ENCODE results near the gene UNC45B. TPM values are rescaled to one million over a fixed set of nuclear protein-coding genes. Genes with fewer than 3 reads are reported as not detected.

Gene UNC45B
- total RNA-seq, 1 experiment from 2014 or later: not detected

GRCh38 chr17:35235289-35235688 is 87.7 kb downstream of the UNC45B start (continued):
- no peak for TF ChIP-seq ELF1 (IDR thresholded peaks at IDR 0.05; ENCODE audit: borderline replicate concordance, low read depth)

DNA sequence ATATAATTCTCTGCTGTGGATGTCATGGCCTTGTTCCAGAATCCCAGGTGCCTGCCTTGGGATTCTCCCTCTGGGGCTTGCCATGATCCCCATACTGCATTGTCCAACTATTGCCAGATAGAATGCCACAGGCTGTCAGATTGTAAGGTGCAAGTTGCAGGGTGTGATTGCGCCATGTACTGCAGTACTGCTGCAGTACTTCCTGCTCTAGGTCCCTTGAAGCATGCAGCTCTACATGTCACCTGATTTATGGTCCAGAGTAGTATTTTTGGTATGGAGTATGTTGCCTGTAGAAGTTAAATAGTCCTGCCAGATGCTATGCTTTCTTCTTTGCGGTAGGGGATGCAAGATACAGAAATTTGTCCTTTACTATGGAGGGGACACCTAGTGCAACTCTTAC is 88.3 kb downstream of the UNC45B start:
- Histone ChIP-seq H3K79me2 (ENCODE audit: insufficient read depth, low read length) (no peaks in the 10 kb centered on the region), H4K20me1 (ENCODE audit: insufficient read depth) (no peaks in the 10 kb centered on the region), H3K9me3 (ENCODE audit: control insufficient read depth in 1 of 2, insufficient read depth in 1 of 2, low read depth in 1 of 2, low read length in 2 of 2) (no peaks in the 10 kb centered on the region), H3K4me3 (replicated peaks in 1 of 2; ENCODE audit: low read depth in 1 of 2, low read length in 2 of 2) (no peak overlapping the region), H3K9ac (ENCODE audit: low read length) (no peak overlapping the region), H3K27ac (ENCODE audit: low read depth, low read length) (no peak overlapping the region), H3K4me1 (ENCODE audit: control insufficient read depth in 1 of 2, insufficient read depth in 2 of 2, low read length in 2 of 2) (no peaks in the 10 kb centered on the region), H3K9me2 (ENCODE audit: insufficient read depth) (no peaks in the 10 kb centered on the region), H3K4me2 (ENCODE audit: low read length) (no peak overlapping the region), H3K36me3 (ENCODE audit: control insufficient read depth in 1 of 2, insufficient read depth in 2 of 2, low read length in 2 of 2) (no peaks in the 10 kb centered on the region), H3K27me3 (ENCODE audit: insufficient read depth, low read length) (no peaks in the 10 kb centered on the region), H2AFZ (ENCODE audit: low read depth, low read length, poor library complexity, severe bottlenecking) (no peak overlapping the region)
- no peak for TF ChIP-seq ATF3 (IDR thresholded peaks at IDR 0.05)
- TF ChIP-seq FOSL1 (IDR thresholded peaks at IDR 0.05; ENCODE audit: low read depth): no peak
- no peak for TF ChIP-seq SIN3A (IDR thresholded peaks at IDR 0.05; ENCODE audit: low read depth)
- TF ChIP-seq YY1 (IDR thresholded peaks at IDR 0.05; ENCODE audit: extremely low read depth, insufficient replicate concordance, low read depth, low read length): no peak
- TF ChIP-seq JUND (IDR thresholded peaks at IDR 0.05): no peak
- TF ChIP-seq, protein P1, sequence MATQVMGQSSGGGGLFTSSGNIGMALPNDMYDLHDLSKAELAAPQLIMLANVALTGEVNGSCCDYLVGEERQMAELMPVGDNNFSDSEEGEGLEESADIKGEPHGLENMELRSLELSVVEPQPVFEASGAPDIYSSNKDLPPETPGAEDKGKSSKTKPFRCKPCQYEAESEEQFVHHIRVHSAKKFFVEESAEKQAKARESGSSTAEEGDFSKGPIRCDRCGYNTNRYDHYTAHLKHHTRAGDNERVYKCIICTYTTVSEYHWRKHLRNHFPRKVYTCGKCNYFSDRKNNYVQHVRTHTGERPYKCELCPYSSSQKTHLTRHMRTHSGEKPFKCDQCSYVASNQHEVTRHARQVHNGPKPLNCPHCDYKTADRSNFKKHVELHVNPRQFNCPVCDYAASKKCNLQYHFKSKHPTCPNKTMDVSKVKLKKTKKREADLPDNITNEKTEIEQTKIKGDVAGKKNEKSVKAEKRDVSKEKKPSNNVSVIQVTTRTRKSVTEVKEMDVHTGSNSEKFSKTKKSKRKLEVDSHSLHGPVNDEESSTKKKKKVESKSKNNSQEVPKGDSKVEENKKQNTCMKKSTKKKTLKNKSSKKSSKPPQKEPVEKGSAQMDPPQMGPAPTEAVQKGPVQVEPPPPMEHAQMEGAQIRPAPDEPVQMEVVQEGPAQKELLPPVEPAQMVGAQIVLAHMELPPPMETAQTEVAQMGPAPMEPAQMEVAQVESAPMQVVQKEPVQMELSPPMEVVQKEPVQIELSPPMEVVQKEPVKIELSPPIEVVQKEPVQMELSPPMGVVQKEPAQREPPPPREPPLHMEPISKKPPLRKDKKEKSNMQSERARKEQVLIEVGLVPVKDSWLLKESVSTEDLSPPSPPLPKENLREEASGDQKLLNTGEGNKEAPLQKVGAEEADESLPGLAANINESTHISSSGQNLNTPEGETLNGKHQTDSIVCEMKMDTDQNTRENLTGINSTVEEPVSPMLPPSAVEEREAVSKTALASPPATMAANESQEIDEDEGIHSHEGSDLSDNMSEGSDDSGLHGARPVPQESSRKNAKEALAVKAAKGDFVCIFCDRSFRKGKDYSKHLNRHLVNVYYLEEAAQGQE (IDR thresholded peaks at IDR 0.05; ENCODE audit: low read depth): no peak
- no peak for TF ChIP-seq CBX3 (IDR thresholded peaks at IDR 0.05; ENCODE audit: low read depth)
- TF ChIP-seq SP1 (IDR thresholded peaks at IDR 0.05; ENCODE audit: low read depth): no peak
- TF ChIP-seq EZH2 (IDR thresholded peaks at IDR 0.05): no peak
- TF ChIP-seq ZNF274 (IDR thresholded peaks at IDR 0.05; ENCODE audit: low read depth, low read length): no peak
- TF ChIP-seq TCF7L2 (IDR thresholded peaks at IDR 0.05; ENCODE audit: borderline replicate concordance, extremely low read depth, insufficient read depth, insufficient read length): no peak
- TF ChIP-seq EZH2phosphoT487 (IDR thresholded peaks at IDR 0.05; ENCODE audit: borderline replicate concordance): no peak
- no peak for TF ChIP-seq ZBTB33 (IDR thresholded peaks at IDR 0.05; ENCODE audit: extremely low read depth, insufficient replicate concordance, low read length)
- no peak for DNase-seq (ENCODE audit: low read depth, low spot score)
- no peak for ATAC-seq
- RAD21 ChIA-PET (ENCODE audit: low non-redundant PET in 1 of 2, low total read pairs in 2 of 2, uncharacterized antibody in 2 of 2, unreplicated experiment in 2 of 2): no interaction called here
- CTCF ChIA-PET: no interaction called here
- POLR2A ChIA-PET: no interaction called here
- BruUV-seq (replicated peaks): no TSS peak
- intact Hi-C loops (cut with micrococcal nuclease): no loop called here
